Kidney epithelial cell (primary cell): ENCODE measurements around the gene CD164. TPM values are rescaled to one million over a fixed set of nuclear protein-coding genes. Genes with fewer than 3 reads are reported as not detected.

Source experiments
- DNase-seq: peaks from one replicate; pipeline ENCODE4 v3.0.0-alpha.2; 2010; ENCODE audit warnings: low read depth
- H3K27me3 ChIP-seq: 2 replicates; pipeline ENCODE4 v1.6.0; 2011; ENCODE audit warnings: low read length; ENCODE audit not compliant: control insufficient read depth, insufficient read depth
- H3K36me3 ChIP-seq: 2 replicates; pipeline ENCODE4 v1.5.1; 2011; ENCODE audit warnings: low read length; ENCODE audit not compliant: control insufficient read depth, insufficient read depth
- H3K4me3 ChIP-seq: 2 replicates; pipeline ENCODE4 v1.5.1; 2011; ENCODE audit warnings: low read depth, mild to moderate bottlenecking, control low read depth, low read length
- CTCF ChIP-seq: IDR thresholded peaks from 2 replicates; pipeline ENCODE4 v1.5.1; 2011; ENCODE audit warnings: mild to moderate bottlenecking, moderate library complexity, low read length, control low read depth, inconsistent platforms; ENCODE audit not compliant: insufficient read depth, poor library complexity, severe bottlenecking
- total RNA-seq: library from RNA; depleted of rRNA; stranded (reverse); fragments of >200 nt; gene quantifications from 2 replicates; pipeline ENCODE4 v1.2.3, GENCODE V29; 2015

Gene CD164
- total RNA-seq, 1 donor from 2014 or later: 155 TPM

- H3K4me3 ChIP-seq: no peak overlapping the region
- no peaks in the 10 kb centered on the region for H3K27me3 ChIP-seq
- no peak for DNase-seq
- no peak for TF ChIP-seq CTCF
- no peaks in the 10 kb centered on the region for H3K36me3 ChIP-seq
Measured at GRCh38 chr6:109344226-109344625, 38.0 kb downstream of the CD164 start.

- no peaks in the 10 kb centered on the region for H3K27me3 ChIP-seq
- no peaks in the 10 kb centered on the region for H3K36me3 ChIP-seq
- no peak for TF ChIP-seq CTCF
Measured at GRCh38 chr6:109343518-109343917, 38.7 kb downstream of the CD164 start.

GRCh38 chr6:109342911-109343310 is 39.4 kb downstream of the CD164 start:
- H3K4me3 ChIP-seq: no peak overlapping the region
- DNase-seq: no peak

More at GRCh38 chr6:109343518-109343917, 38.7 kb downstream of the CD164 start:
- H3K4me3 ChIP-seq: no peak overlapping the region
- DNase-seq: no peak

GRCh38 chr6:109342506-109342905 is 39.8 kb downstream of the CD164 start:
- no peak for DNase-seq
- Histone ChIP-seq H3K4me3 (no peak overlapping the region), H3K36me3 (no peaks in the 10 kb centered on the region), H3K27me3 (no peaks in the 10 kb centered on the region)
- no peak for TF ChIP-seq CTCF

More at GRCh38 chr6:109342911-109343310, 39.4 kb downstream of the CD164 start:
- no peaks in the 10 kb centered on the region for H3K27me3 ChIP-seq
- TF ChIP-seq CTCF: no peak
- H3K36me3 ChIP-seq: no peaks in the 10 kb centered on the region

- Histone ChIP-seq H3K4me3 (no peak overlapping the region), H3K27me3 (no peaks in the 10 kb centered on the region), H3K36me3 (no peaks in the 10 kb centered on the region)
- DNase-seq: no peak
- TF ChIP-seq CTCF: no peak
Measured at GRCh38 chr6:109340811-109341210, 41.5 kb downstream of the CD164 start.

- Histone ChIP-seq H3K27me3 (no peaks in the 10 kb centered on the region), H3K36me3 (no peaks in the 10 kb centered on the region), H3K4me3 (no peak overlapping the region)
- TF ChIP-seq CTCF: no peak
- DNase-seq: no peak
Measured at GRCh38 chr6:109339906-109340678, 42.2 kb downstream of the CD164 start.
